ENCODE results near the gene FURIN.
"Not testable (repeated sequence)": the region's sequence is repeated elsewhere in the genome, so short reads cannot be mapped to it uniquely, and the experiment has no call there.

Gene FURIN

DNA sequence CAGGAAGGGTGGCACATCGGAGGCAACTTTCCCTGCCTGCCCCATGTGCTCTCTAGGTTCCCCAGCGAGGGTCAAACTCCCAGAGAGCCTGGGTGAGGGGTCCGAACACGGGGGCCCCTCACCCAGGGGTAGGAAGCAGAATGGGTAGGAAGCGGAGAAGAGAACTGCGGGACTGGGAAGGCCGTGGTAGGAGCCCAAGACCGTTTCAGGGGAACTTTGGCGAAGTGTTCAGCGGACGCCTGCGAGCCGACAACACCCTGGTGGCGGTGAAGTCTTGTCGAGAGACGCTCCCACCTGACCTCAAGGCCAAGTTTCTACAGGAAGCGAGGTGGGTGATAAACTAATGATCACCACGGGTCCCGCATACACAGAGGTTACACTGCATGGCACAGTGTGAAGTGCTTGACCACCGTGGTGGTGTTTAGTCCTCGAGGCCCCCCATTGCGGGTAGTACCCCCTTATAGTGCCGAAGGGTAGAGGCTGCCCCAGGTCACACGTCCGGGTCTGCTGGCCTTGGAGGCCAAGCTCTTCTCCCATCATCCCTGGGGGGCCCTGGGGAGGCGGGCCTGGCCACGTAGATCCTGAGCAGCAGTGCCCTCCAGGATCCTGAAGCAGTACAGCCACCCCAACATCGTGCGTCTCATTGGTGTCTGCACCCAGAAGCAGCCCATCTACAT, 24.2 kb downstream of the FURIN start:
- no peak overlapping the region for H3K4me2 ChIP-seq

GRCh38 chr15:90893175-90894090, 25.0 kb downstream of the FURIN start:
- Histone ChIP-seq H3K9ac (peak overlapping the region in 1 of 11 experiments; percentile 42; a peak in 1 of 22 replicates), H4K20me1 (peaks cover 0 to 78% (median 34%) of the 10 kb centered on the region in 11 experiments; a peak in 14 of 22 replicates), H3K4me2 (no peak overlapping the region), H3K4me1 (peaks cover 18 to 37% (median 26%) of the 10 kb centered on the region in 10 experiments), H3K27ac (no peak overlapping the region), H3K4me3 (no peak overlapping the region), H3K9me3 (replicated peaks in 1 of 11) (no peaks in the 10 kb centered on the region), H3K27me3 (no peaks in the 10 kb centered on the region), H3K36me3 (peaks cover 69 to 84% (median 79%) of the 10 kb centered on the region in 11 experiments)
- TF ChIP-seq Cebpa-rat (IDR thresholded peaks at IDR 0.05) = no peak

More for the DNA sequence above, 24.2 kb downstream of the FURIN start:
- no peak overlapping the region for H3K4me3 ChIP-seq
- peaks cover 72 to 89% (median 87%) of the 10 kb centered on the region in 11 experiments for H3K36me3 ChIP-seq
- H3K9ac ChIP-seq = no peak overlapping the region
- no peak overlapping the region for H3K27ac ChIP-seq
- no peaks in the 10 kb centered on the region for H3K9me3 ChIP-seq (replicated peaks in 1 of 11)
- peaks cover 12 to 45% (median 24%) of the 10 kb centered on the region in 10 experiments for H3K4me1 ChIP-seq
- peaks cover 0 to 86% (median 36%) of the 10 kb centered on the region in 11 experiments; a peak in 14 of 22 replicates for H4K20me1 ChIP-seq
- no peak for TF ChIP-seq Cebpa-rat (IDR thresholded peaks at IDR 0.05)
- no peaks in the 10 kb centered on the region for H3K27me3 ChIP-seq

DNA sequence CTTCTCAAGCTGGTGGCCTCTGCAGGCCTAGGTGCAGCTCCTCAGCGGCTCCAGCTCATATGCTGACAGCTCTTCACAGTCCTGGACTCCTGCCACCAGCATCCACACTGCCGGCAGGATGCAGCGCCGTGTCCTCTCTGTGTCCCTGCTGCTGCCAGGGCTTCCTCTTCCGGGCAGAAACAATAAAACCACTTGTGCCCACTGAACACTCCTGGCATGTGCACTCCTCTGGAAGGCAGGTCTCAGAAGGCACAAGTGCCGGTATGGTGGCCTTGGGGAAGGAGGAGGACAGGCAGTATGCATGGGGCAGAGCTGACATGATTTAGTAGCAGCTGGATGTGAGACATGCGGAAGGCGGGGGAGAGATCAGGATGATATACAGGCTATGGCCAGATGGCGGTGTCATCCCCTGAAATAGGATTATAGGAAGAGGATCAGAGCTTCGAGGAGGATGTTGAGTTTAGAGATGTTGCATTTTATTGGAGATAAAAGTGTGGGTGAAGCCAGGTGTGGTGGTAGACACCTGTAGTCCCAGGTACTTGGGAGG, 27.3 kb downstream of the FURIN start:
- no peak overlapping the region for H3K27ac ChIP-seq
- peaks cover 18 to 37% (median 26%) of the 10 kb centered on the region in 10 experiments for H3K4me1 ChIP-seq
- no peaks in the 10 kb centered on the region for H3K27me3 ChIP-seq
- no peak for TF ChIP-seq Cebpa-rat (IDR thresholded peaks at IDR 0.05)
- peaks cover 0 to 57% (median 18%) of the 10 kb centered on the region in 11 experiments; a peak in 13 of 22 replicates for H4K20me1 ChIP-seq
- peak overlapping the region in 3 of 11 experiments; percentile 5 to 50 (median 37); a peak in 3 of 22 replicates for H3K9ac ChIP-seq
- H3K9me3 ChIP-seq (replicated peaks in 1 of 11) = no peaks in the 10 kb centered on the region
- no peak overlapping the region for H3K4me3 ChIP-seq
- H3K4me2 ChIP-seq = peak overlapping the region in 5 of 11 experiments; percentile 2 to 77 (median 61); a peak in 5 of 22 replicates
- H3K36me3 ChIP-seq = peaks cover 52 to 64% (median 58%) of the 10 kb centered on the region in 11 experiments

GRCh38 chr15:90897131-90897655, 28.8 kb downstream of the FURIN start:
- H3K36me3 ChIP-seq = peaks cover 36 to 48% (median 43%) of the 10 kb centered on the region in 11 experiments
- peak overlapping the region; percentile 42 to 77 (median 63) for H3K4me2 ChIP-seq
- H3K4me1 ChIP-seq = peaks cover 28 to 49% (median 35%) of the 10 kb centered on the region in 10 experiments
- H3K9me3 ChIP-seq (replicated peaks in 1 of 11); H3K4me3 ChIP-seq; H3K27me3 ChIP-seq; H3K9ac ChIP-seq: not testable (repeated sequence)
- H3K27ac ChIP-seq = peak overlapping the region in 7 of 11 experiments; percentile 4 to 59 (median 35); a peak in 7 of 22 replicates
- peaks cover 0 to 41% (median 11%) of the 10 kb centered on the region in 11 experiments; a peak in 10 of 22 replicates for H4K20me1 ChIP-seq

DNA sequence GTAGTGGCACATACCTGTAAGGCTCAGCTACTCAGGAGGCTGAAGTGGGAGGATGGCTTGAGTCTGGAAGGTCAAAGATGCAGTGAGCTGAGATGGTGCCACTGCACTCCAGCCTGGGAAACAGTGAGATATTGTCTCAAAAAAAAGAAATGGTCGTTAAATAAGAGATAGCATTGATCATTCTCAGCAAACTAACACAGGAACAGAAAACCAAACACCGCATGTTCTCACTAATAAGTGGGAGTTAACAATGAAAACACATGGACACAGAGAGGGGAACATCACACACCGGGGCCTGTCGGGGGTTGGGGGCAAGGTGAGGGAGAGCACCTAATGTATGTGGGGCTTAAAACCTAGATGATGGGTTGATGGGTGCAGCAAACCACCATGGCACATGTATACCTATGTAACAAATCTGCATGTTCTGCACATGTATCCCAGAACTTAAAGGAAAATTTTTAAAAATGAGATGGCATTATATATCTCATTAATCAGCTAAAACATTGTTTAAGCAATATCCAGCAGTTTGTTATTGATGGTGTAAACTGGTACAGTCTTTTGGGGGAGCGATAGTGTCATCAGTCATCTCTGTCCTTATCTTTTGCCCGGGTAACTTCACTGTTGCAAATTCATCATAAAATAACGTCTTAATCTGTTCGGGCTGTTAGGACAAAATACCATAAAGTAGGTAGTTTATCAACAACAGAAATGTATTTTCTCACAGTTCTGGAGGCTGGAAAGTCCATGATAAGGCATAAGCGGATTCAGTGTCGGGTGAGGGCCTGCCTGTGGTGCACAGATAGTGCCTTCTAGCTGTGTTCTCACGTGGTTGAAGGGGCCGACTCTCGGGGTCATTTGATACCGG, 33.0 kb downstream of the FURIN start:
- peak overlapping the region; percentile 75 to 95 (median 90); a peak in 17 of 22 replicates for H3K27ac ChIP-seq
- peak overlapping the region; percentile 85 to 96 (median 93); a peak in 21 of 22 replicates for H3K9ac ChIP-seq
- peak overlapping the region; percentile 87 to 99 (median 94) for H3K4me2 ChIP-seq
- no peak for TF ChIP-seq Cebpa-rat (IDR thresholded peaks at IDR 0.05)
- peaks cover 33 to 50% (median 44%) of the 10 kb centered on the region in 10 experiments for H3K4me1 ChIP-seq
- peaks cover 0 to 15% (median 0%) of the 10 kb centered on the region in 11 experiments; a peak in 7 of 22 replicates for H4K20me1 ChIP-seq
- peaks cover 17 to 23% (median 18%) of the 10 kb centered on the region in 11 experiments for H3K36me3 ChIP-seq
- no peaks in the 10 kb centered on the region for H3K27me3 ChIP-seq
- no peaks in the 10 kb centered on the region for H3K9me3 ChIP-seq (replicated peaks in 1 of 11)
- H3K4me3 ChIP-seq = peak overlapping the region; percentile 60 to 90 (median 78); a peak in 19 of 20 replicates

DNA sequence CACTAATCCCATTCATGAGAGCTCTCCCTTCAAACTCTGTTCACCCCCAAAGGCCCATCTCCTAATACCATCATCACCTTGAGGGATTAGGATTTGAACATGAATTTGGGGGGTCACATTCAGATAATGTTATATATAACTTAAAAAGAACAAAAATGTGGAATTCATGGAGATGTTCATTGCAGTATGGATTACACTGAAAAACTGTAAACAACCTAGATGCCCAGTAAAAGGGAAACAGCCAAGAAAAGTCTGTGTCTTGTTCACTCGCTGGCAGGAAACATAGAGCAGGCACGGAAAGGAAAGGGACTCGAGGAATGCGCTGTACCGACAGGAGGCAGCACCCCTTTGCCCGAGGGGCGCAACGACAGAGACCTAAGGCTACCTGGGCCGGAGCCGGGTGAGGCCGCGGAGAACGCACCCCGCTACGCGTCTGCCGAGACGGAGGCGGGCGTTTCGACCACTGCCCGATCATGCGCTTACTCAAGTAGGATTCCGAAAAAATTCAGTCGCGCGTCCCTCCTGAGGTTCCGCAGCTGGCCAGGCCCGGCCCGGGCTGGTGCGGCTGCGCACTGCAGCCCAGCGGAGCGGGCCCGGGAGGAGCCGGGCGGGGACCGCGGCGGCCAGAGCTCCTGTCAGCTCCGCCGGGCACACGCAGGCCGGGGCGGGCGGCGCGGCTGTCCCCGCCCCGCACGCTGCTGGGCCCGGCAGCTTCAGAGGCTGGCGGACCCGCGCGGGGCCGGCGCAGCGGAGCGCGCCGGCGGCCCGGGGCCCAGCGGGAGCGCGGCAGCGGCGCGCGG, 33.9 kb downstream of the FURIN start:
- H4K20me1 ChIP-seq = peaks cover 0 to 15% (median 0%) of the 10 kb centered on the region in 11 experiments; a peak in 6 of 22 replicates
- peak overlapping the region; percentile 85 to 96 (median 93) for H3K9ac ChIP-seq
- peak overlapping the region; percentile 87 to 99 (median 94) for H3K4me2 ChIP-seq
- H3K27ac ChIP-seq = peak overlapping the region; percentile 75 to 95 (median 90)
- TF ChIP-seq Cebpa-rat (IDR thresholded peaks at IDR 0.05) = no peak
- H3K27me3 ChIP-seq = no peaks in the 10 kb centered on the region
- peaks cover 24 to 30% (median 26%) of the 10 kb centered on the region in 11 experiments for H3K36me3 ChIP-seq
- peaks cover 25 to 47% (median 38%) of the 10 kb centered on the region in 10 experiments for H3K4me1 ChIP-seq
- H3K9me3 ChIP-seq (replicated peaks in 1 of 11) = no peaks in the 10 kb centered on the region
- peak overlapping the region; percentile 60 to 90 (median 78) for H3K4me3 ChIP-seq
